Stimulated activated CD4-positive, alpha-beta T cell treated with anti-CD3 and anti-CD28 coated beads, Interleukin-12 subunit alpha, Interleukin-12 subunit beta, amount 100 ng/mL, for 4 hours (primary cell): Measurements from ENCODE around the gene OR5AN1.
"Not testable (repeated sequence)": the region's sequence is repeated elsewhere in the genome, so short reads cannot be mapped to it uniquely, and the experiment has no call there.

Experiments
- DNase-seq: peaks from one replicate; pipeline ENCODE4 v3.0.0-alpha.2; 2020

OR5AN1 gene

GRCh38 chr11:59358595-59358994 lies at the start of gene OR5AN1:
TSS of gene OR5AN1 (plus strand) at chr11:59358895. CDS start at chr11:59364459, 5,564 bp downstream.
- DNase-seq = no peak

- no peak for DNase-seq
These were observed 23.7 kb upstream of the OR5AN1 start for GRCh38 chr11:59335001-59335400.

- no peak for DNase-seq
These were observed 22.5 kb upstream of the OR5AN1 start for GRCh38 chr11:59336176-59336575.

GRCh38 chr11:59336931-59337330 lies 21.8 kb upstream of the OR5AN1 start:
- DNase-seq = no peak

GRCh38 chr11:59349657-59350056 lies 9.0 kb upstream of the OR5AN1 start:
- not testable (repeated sequence) for DNase-seq

- DNase-seq = no peak
These were observed 3.5 kb upstream of the OR5AN1 start for GRCh38 chr11:59355226-59355625.

- no peak for DNase-seq
These were observed 2.1 kb upstream of the OR5AN1 start for GRCh38 chr11:59356561-59356960.

GRCh38 chr11:59358020-59358419 lies 675 bp upstream of the OR5AN1 start:
- DNase-seq = no peak

- DNase-seq = no peak
These were observed 6.7 kb downstream of the OR5AN1 start for GRCh38 chr11:59365232-59366018.

GRCh38 chr11:59368238-59369022 lies 9.7 kb downstream of the OR5AN1 start:
- DNase-seq = no peak

- not testable (repeated sequence) for DNase-seq
These were observed 13.6 kb downstream of the OR5AN1 start for GRCh38 chr11:59372324-59372723.

- no peak for DNase-seq
These were observed 21.8 kb downstream of the OR5AN1 start for GRCh38 chr11:59380263-59381059.

GRCh38 chr11:59394186-59394585 lies 35.5 kb downstream of the OR5AN1 start:
- no peak for DNase-seq

GRCh38 chr11:59400461-59401261 lies 42.0 kb downstream of the OR5AN1 start:
- no peak for DNase-seq

- no peak for DNase-seq
These were observed 42.5 kb downstream of the OR5AN1 start for GRCh38 chr11:59401262-59401552.

- no peak for DNase-seq
These were observed 44.9 kb downstream of the OR5AN1 start for GRCh38 chr11:59403546-59403945.

GRCh38 chr11:59413646-59414045 lies 55.0 kb downstream of the OR5AN1 start:
- DNase-seq = no peak

GRCh38 chr11:59415111-59415510 lies 56.4 kb downstream of the OR5AN1 start:
- DNase-seq = no peak

- DNase-seq = no peak
These were observed 57.9 kb downstream of the OR5AN1 start for GRCh38 chr11:59416613-59417012.

- DNase-seq = no peak
These were observed 58.3 kb downstream of the OR5AN1 start for GRCh38 chr11:59417023-59417422.

- no peak for DNase-seq
These were observed 59.5 kb downstream of the OR5AN1 start for GRCh38 chr11:59418156-59418555.
